HuH-7 (cell line): ENCODE results near the gene CDH4.

Experiments
- DNase-seq: peaks from one replicate; pipeline ENCODE4 v3.0.0; 2011; ENCODE audit warnings: low spot score

Gene CDH4

GRCh38 chr20:61693055-61693600, 441.1 kb downstream of the CDH4 start:
- no peak for DNase-seq

GRCh38 chr20:61694682-61695081, 442.6 kb downstream of the CDH4 start:
- no peak for DNase-seq

GRCh38 chr20:61695741-61696140, 443.7 kb downstream of the CDH4 start:
- DNase-seq, result no peak

GRCh38 chr20:61696181-61696735, 444.2 kb downstream of the CDH4 start:
- no peak for DNase-seq

- no peak for DNase-seq
These were observed 445.9 kb downstream of the CDH4 start for GRCh38 chr20:61697666-61698597.

GRCh38 chr20:61698598-61699494, 446.8 kb downstream of the CDH4 start:
- no peak for DNase-seq

- no peak for DNase-seq
These were observed 447.7 kb downstream of the CDH4 start for GRCh38 chr20:61699495-61700374.

- no peak for DNase-seq
These were observed 448.6 kb downstream of the CDH4 start for GRCh38 chr20:61700595-61701140.

- no peak for DNase-seq
These were observed 449.3 kb downstream of the CDH4 start for GRCh38 chr20:61701401-61701800.

GRCh38 chr20:61701802-61702201, 449.7 kb downstream of the CDH4 start:
- DNase-seq, result no peak

GRCh38 chr20:61702246-61702645, 450.2 kb downstream of the CDH4 start:
- no peak for DNase-seq

GRCh38 chr20:61704661-61705060, 452.6 kb downstream of the CDH4 start:
- DNase-seq, result no peak

- DNase-seq, result no peak
These were observed 453.6 kb downstream of the CDH4 start for GRCh38 chr20:61705386-61706258.

GRCh38 chr20:61706259-61706961, 454.3 kb downstream of the CDH4 start:
- no peak for DNase-seq

- DNase-seq, result no peak
These were observed 456.8 kb downstream of the CDH4 start for GRCh38 chr20:61708891-61709290.

GRCh38 chr20:61710108-61710507, 458.0 kb downstream of the CDH4 start:
- no peak for DNase-seq

- no peak for DNase-seq
These were observed 460.6 kb downstream of the CDH4 start for GRCh38 chr20:61712688-61713087.

GRCh38 chr20:61718361-61719005, 466.4 kb downstream of the CDH4 start:
- DNase-seq, result no peak
